Heart left ventricle (tissue), 16 donors: ENCODE data around the gene TMEM179B. TPM values are rescaled to one million over a fixed set of nuclear protein-coding genes. Genes with fewer than 3 reads are reported as not detected.
"Not testable (repeated sequence)": the region's sequence is repeated elsewhere in the genome, so short reads cannot be mapped to it uniquely, and the experiment has no call there.

Source experiments
- ATAC-seq, 4 donors: fragments of 200-7000 bp; cut with Tn5 transposase; one replicate each; pipeline ENCODE4 v1.9.1; 2020 to 2022; ENCODE audit warnings: moderate library complexity in 4 of 4, mild to moderate bottlenecking in 3 of 4, moderate number of reproducible peaks in 1 of 4
- DNase-seq, 5 donors: peaks; one replicate each; pipeline ENCODE4 v3.0.0-alpha.2; 2020
- H3K27ac ChIP-seq, 12 donors: fragments of 200-600 bp; sonication (generic) in 4 of 12; one replicate each; pipeline versions ENCODE4 v1.5.0 to v1.8.0; 2016 to 2022; ENCODE audit warnings: mild to moderate bottlenecking in 2 of 12
- H3K27me3 ChIP-seq, 9 donors: fragments of 200-600 bp; sonication (generic) in 2 of 9; one replicate each; pipeline versions ENCODE4 v1.5.1 to v1.8.0; 2016 to 2022; ENCODE audit warnings: mild to moderate bottlenecking in 3 of 9
- H3K36me3 ChIP-seq, 9 donors: fragments of 200-600 bp; sonication (generic) in 2 of 9; one replicate each; pipeline versions ENCODE4 v1.5.0 to v1.8.0; 2018 to 2022; ENCODE audit warnings: mild to moderate bottlenecking in 2 of 9
- H3K4me1 ChIP-seq, 12 donors: fragments of 200-600 bp; sonication (generic) in 4 of 12; one replicate each; pipeline versions ENCODE4 v1.5.0 to v1.8.0; 2016 to 2022; ENCODE audit warnings: mild to moderate bottlenecking in 3 of 12
- H3K4me3 ChIP-seq, 12 donors: fragments of 200-600 bp; sonication (generic) in 4 of 12; one replicate each; pipeline versions ENCODE4 v1.5.0 to v1.8.0; 2017 to 2022; ENCODE audit warnings: mild to moderate bottlenecking in 9 of 12, moderate library complexity in 4 of 12
- H3K9me3 ChIP-seq, 12 donors: fragments of 200-600 bp; sonication (generic) in 4 of 12; one replicate each; pipeline versions ENCODE4 v1.5.0 to v1.8.0; 2016 to 2022; ENCODE audit warnings: mild to moderate bottlenecking in 1 of 12
- POLR2A ChIP-seq, 2 donors: fragments of 450-650 bp; IDR thresholded peaks; one replicate each; pipeline ENCODE4 v1.6.1; 2017; ENCODE audit warnings: antibody characterized with exemption in 2 of 2, mild to moderate bottlenecking in 2 of 2, moderate library complexity in 2 of 2
- WGBS, 4 donors: extraction: QIAGEN DNeasy Blood & Tissue Kit in 2 of 4; methylation state at CpG; one replicate each; pipeline versions ENCODE4 v1.1.5 to v1.1.7; 2013 to 2018; 5-methylcytosine and 5-hydroxymethylcytosine counted together
- intact Hi-C, 10 donors: fragments of 100-400 bp; cut with DNase I; formaldehyde crosslinking; loops; one replicate each; pipeline versions ENCODE4 v1.11.1 to v1.14.2; 2022
- polyA plus RNA-seq, 2 donors: library from polyadenylated mRNA; stranded (reverse); fragments of 200-250 nt; gene quantifications; one replicate each; pipeline ENCODE4 v1.2.3, GENCODE V29; 2013
- total RNA-seq, 9 donors: library from RNA; depleted of rRNA in 2 of 9; stranded (reverse); fragments of >200 nt in 2 of 9; fragmentation: NEBNext Ultra II Directional in 3 of 9; extraction: Animal tissue kit (Norgen Biotek cat#: 25700) in 3 of 9; gene quantifications; one replicate each; pipeline versions ENCODE4 v1.1.0 to v1.2.4, GENCODE V29; 2016 to 2023
- TF ChIP-seq, protein P1 (sequence below), 12 donors: fragments of 200-600 bp; sonication (generic) in 4 of 12; IDR thresholded peaks; one replicate each; pipeline versions ENCODE4 v1.5.0 to v1.8.0; 2018 to 2022; ENCODE audit warnings: antibody characterized with exemption in 12 of 12, mild to moderate bottlenecking in 5 of 12
- donor health status: ischemic (EF 13 %, LVEDD 7.1; RV severe dilation, severe dysfunction).
- donor health status: healthy with polysubstance abuse.
- donor health status: DM: no; HTN: yes; CAD: no.
- donor health status: DM: no; HTN: no; CAD: no.
- donor health status: ischemic (EF 25% LVEDD 6.9; RV normal size, moderate dysfunction).
- donor health status: ischemic (EF 25% LVEDD 5.7; RV mildly dilated, moderate dysfunction).
- donor health status: healthy.
- donor health status: DM: yes; HTN: yes; CAD: no.
- donor health status: ischemic (EF 35%, LVEDD 5.7; RV mildly dilated, moderate dysfunction).
- donor health status: nonischemic (EF 11% LVEDD 7.7; RV severe dilation, severe dysfunction).
- donor health status: DM: yes; HTN: yes; CAD: no.
- donor health status: PGD.
- donor health status: ischemic (EF 29% LVEDD 5.4; RV normal size, mild dysfunction).
- donor health status: nonischemic (EF 23%, LVEDD 6.1; RV moderate dilation, normal function).

Gene TMEM179B
- total and polyA plus RNA-seq, 11 donors, result 14.7 to 47.3 (median 22.3) TPM

DNA sequence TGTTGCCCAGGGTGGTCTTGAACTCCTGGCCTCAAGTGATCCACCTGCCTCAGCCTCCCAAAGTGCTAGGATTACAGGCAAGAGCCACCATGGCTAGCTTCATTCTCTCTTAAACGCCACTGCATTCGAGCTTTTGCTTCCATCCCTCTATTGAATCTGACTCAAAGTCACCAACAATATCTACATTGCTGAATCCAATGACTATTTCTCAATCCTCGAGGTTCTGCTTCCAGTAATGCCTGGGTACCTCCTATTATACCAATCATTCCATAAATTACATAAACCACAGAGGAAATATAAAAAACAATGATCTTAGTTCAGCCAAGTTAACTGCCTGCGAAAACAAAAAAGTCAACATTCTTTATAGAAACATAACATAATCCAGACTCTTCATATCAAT, 29.9 kb downstream of the TMEM179B start:
- 91 to 94% (median 93%) methylated on average over 4 of the region's 4 CpGs for WGBS, 4 donors
- peaks cover 0 to 90% (median 84%) of the 10 kb centered on the region in 9 donors for H3K36me3 ChIP-seq
- H3K4me1 ChIP-seq, result peaks cover 0 to 26% (median 0%) of the 10 kb centered on the region in 12 donors
- ATAC-seq, result no peak
- H3K27ac ChIP-seq, result peak overlapping the region in 1 of 12 donors; percentile 87
- intact Hi-C loops, result no loop called here
- TF ChIP-seq, protein P1, sequence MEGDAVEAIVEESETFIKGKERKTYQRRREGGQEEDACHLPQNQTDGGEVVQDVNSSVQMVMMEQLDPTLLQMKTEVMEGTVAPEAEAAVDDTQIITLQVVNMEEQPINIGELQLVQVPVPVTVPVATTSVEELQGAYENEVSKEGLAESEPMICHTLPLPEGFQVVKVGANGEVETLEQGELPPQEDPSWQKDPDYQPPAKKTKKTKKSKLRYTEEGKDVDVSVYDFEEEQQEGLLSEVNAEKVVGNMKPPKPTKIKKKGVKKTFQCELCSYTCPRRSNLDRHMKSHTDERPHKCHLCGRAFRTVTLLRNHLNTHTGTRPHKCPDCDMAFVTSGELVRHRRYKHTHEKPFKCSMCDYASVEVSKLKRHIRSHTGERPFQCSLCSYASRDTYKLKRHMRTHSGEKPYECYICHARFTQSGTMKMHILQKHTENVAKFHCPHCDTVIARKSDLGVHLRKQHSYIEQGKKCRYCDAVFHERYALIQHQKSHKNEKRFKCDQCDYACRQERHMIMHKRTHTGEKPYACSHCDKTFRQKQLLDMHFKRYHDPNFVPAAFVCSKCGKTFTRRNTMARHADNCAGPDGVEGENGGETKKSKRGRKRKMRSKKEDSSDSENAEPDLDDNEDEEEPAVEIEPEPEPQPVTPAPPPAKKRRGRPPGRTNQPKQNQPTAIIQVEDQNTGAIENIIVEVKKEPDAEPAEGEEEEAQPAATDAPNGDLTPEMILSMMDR (IDR thresholded peaks at IDR 0.05), result no peak
- TF ChIP-seq POLR2A (IDR thresholded peaks at IDR 0.05), result no peak
- no peaks in the 10 kb centered on the region for H3K9me3 ChIP-seq
- H3K27me3 ChIP-seq, result no peaks in the 10 kb centered on the region
- no peak overlapping the region for H3K4me3 ChIP-seq
- DNase-seq, result no peak

DNA sequence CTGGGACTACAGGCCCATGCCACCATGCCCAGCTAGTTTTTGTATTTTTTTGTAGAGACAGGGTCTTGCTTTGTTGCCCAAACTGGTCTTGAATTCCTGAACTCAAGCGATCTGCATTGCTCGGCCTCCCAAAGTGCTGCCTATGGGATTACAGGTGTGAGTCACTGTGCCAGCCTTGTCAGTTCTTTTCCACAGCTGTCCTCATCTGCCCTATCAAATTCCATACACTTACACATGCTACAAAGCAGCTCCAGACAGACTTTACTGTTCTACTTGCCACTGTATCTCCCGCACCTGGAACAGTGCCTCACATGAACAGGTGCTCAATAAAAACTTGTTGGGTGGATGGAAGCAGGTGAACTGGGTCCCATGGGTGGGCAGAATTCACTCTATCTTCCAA, 36.5 kb downstream of the TMEM179B start:
- H3K27ac ChIP-seq, result no peak overlapping the region
- ATAC-seq (no peak), DNase-seq (no peak)
- peaks cover 0 to 8% (median 0%) of the 10 kb centered on the region in 12 donors for H3K4me1 ChIP-seq
- H3K9me3 ChIP-seq, result no peaks in the 10 kb centered on the region
- H3K4me3 ChIP-seq, result no peak overlapping the region
- intact Hi-C loops, result no loop called here
- no peaks in the 10 kb centered on the region for H3K27me3 ChIP-seq
- H3K36me3 ChIP-seq, result peaks cover 5 to 99% (median 96%) of the 10 kb centered on the region in 9 donors
- TF ChIP-seq, protein P1 (IDR thresholded peaks at IDR 0.05), result no peak
- no peak for TF ChIP-seq POLR2A (IDR thresholded peaks at IDR 0.05)
- 89 to 100% (median 93%) methylated on average over 3 of the region's 3 CpGs for WGBS, 4 donors

DNA sequence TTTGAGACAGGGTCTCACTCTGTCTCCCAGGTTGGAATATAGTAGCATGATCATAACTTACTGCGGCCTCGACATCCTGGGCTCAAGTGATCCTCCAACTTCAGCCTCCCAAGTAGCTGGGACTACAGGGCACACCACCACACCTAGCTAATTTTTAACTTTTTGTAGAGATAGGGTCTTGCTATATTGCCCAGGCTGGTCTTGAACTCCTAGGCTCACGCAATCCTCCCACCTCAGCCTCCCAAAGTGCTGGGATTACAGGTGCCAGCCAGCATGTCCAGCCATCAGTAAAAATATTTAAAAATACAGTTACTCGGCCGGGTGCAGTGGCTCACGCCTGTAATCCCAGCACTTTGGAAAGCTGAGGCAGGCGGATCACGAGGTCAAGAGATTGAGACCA, 40.9 kb downstream of the TMEM179B start:
- peaks cover 10 to 34% (median 25%) of the 10 kb centered on the region in 12 donors for H3K4me1 ChIP-seq
- H3K36me3 ChIP-seq, result peaks cover 3 to 70% (median 58%) of the 10 kb centered on the region in 9 donors
- H3K9me3 ChIP-seq, ATAC-seq, H3K4me3 ChIP-seq, intact Hi-C loops, H3K27me3 ChIP-seq, DNase-seq, H3K27ac ChIP-seq: not testable (repeated sequence)
- 94 to 97% (median 95%) methylated on average over 8 of the region's 8 CpGs for WGBS, 4 donors

DNA sequence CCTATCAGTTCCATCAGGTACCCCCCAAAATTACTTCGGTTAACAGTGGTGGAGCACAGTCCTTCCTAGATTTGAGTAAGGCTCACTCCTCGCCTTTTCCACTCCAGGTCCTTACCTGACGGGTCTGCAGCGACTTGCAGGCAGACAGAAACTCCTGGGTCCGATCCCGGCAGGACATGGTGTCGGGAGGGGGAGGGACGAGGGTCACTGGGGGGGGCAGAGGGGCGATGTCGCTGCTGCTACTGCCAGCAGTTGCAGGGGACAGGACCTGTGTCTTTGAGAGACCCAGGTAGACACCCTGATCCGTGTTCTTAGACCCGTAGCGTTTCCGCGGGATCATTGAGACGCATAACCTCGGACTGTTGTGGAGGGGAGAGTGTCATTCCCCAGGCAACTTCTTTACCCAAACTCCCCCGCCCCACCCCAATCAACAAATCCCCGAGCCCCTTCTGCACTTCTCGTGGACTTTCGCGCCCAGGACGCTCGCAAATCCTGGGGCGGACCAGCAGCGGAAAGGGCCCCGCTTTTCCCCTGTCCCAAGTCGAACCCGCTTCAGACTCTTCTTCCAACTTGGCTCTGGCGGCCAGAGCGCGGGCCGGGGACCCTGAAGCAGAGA, 43.8 kb downstream of the TMEM179B start:
- ATAC-seq, result peak in 2 of 4 donors; percentile 0
- no peak for TF ChIP-seq POLR2A (IDR thresholded peaks at IDR 0.05)
- TF ChIP-seq, protein P1 (IDR thresholded peaks at IDR 0.05), result no peak
- intact Hi-C loops, result loop anchor here in 5 of 10 donors (1.0 to 5.0 kb wide), 2 partner anchors 26 to 39 kb away; partner anchors contain the start of genes TMEM223 (in 4 of the 5) and NXF1 (in 1 of the 5)
- WGBS, 4 donors, result 0 to 1% (median 1%) methylated on average over 21 to 33 of the region's 33 CpGs
- Histone ChIP-seq H3K27ac (peak overlapping the region; percentile 87 to 98 (median 95)), H3K36me3 (peaks cover 0 to 66% (median 57%) of the 10 kb centered on the region in 9 donors), H3K9me3 (no peaks in the 10 kb centered on the region), H3K4me1 (peaks cover 10 to 42% (median 29%) of the 10 kb centered on the region in 12 donors), H3K27me3 (no peaks in the 10 kb centered on the region), H3K4me3 (peak overlapping the region; percentile 53 to 99 (median 93))
- peak in 2 of 5 donors; percentile 22 to 35 for DNase-seq
